ENCODE data around the gene FREM1. TPM values are rescaled to one million over a fixed set of nuclear protein-coding genes. Genes with fewer than 3 reads are reported as not detected.
"Not testable (repeated sequence)": the region's sequence is repeated elsewhere in the genome, so short reads cannot be mapped to it uniquely, and the experiment has no call there.

Gene FREM1
- total RNA-seq, 1 donor from 2014 or later: not detected

DNA sequence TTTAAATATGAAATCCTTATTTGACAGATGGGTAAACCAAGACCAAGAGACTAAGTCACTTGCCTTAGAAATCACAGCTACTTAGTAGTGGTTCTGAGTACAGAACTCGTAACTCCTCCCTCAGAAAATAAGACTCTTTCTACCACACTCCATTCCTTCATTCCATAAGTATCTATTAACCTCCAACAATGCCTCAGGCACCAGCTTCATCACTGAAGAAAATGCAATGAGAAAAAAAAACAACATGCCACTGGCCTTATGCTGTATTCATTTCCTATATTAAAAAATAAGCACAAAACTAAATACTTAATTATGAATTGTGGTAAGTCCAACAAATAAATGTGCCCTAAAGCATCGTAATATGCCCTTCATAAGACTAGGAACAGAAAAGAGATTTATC is 13.5 kb upstream of the FREM1 start:
- TF ChIP-seq, protein P1, sequence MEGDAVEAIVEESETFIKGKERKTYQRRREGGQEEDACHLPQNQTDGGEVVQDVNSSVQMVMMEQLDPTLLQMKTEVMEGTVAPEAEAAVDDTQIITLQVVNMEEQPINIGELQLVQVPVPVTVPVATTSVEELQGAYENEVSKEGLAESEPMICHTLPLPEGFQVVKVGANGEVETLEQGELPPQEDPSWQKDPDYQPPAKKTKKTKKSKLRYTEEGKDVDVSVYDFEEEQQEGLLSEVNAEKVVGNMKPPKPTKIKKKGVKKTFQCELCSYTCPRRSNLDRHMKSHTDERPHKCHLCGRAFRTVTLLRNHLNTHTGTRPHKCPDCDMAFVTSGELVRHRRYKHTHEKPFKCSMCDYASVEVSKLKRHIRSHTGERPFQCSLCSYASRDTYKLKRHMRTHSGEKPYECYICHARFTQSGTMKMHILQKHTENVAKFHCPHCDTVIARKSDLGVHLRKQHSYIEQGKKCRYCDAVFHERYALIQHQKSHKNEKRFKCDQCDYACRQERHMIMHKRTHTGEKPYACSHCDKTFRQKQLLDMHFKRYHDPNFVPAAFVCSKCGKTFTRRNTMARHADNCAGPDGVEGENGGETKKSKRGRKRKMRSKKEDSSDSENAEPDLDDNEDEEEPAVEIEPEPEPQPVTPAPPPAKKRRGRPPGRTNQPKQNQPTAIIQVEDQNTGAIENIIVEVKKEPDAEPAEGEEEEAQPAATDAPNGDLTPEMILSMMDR (IDR thresholded peaks at IDR 0.05; ENCODE audit: insufficient read depth, low read length, severe bottlenecking): no peak
- no peak overlapping the region for H3K4me3 ChIP-seq (ENCODE audit: low read depth, low read length)
- no peaks in the 10 kb centered on the region for H3K36me3 ChIP-seq (ENCODE audit: control insufficient read depth, insufficient read depth, low read length)
- DNase-seq (ENCODE audit: low read depth): no peak
- H3K27me3 ChIP-seq (ENCODE audit: control insufficient read depth, insufficient read depth, low read length): no peaks in the 10 kb centered on the region
- no peak for FAIRE-seq

DNA sequence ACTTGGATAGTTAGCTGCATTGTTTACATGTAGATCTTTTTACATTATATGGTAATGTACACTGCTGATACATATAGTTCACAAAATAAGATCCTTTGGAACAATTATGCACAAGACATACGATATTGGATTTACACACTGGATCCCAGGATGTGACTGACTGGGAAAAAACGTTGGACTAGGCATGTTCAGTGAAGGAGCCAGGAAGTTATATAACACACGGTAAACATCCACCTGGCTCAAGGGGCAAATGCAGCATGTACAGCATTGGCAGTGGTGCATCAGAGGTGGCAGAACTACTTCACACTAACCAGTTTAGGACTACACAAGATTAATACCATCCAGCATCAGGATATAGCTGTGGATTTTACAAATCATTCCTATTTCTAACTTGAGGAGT is 10.6 kb upstream of the FREM1 start:
- not testable (repeated sequence) for DNase-seq (ENCODE audit: low read depth); FAIRE-seq; H3K36me3 ChIP-seq (ENCODE audit: control insufficient read depth, insufficient read depth, low read length); H3K27me3 ChIP-seq (ENCODE audit: control insufficient read depth, insufficient read depth, low read length); H3K4me3 ChIP-seq (ENCODE audit: low read depth, low read length)

DNA sequence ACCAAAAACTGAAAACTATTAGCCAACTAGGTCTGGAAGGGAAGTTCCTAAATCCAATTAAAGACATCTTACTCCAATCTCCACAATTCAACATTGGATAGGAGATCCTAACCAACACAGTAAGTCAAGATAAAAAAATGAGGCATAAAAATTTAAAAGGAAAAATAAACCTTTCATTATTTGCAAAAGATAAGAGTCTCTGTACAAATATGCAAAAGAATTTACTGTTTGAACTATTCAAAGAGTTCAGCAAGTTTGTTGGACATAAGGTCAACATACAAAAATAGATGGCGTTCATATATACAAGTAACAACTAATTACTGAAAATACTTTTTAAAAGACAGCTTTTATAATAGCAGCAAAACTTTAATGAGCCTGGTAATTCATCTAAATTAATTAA is 3.1 kb upstream of the FREM1 start:
- Histone ChIP-seq H3K27me3 (ENCODE audit: control insufficient read depth, insufficient read depth, low read length) (peaks cover 4% of the 10 kb centered on the region), H3K4me3 (ENCODE audit: low read depth, low read length) (no peak overlapping the region), H3K36me3 (ENCODE audit: control insufficient read depth, insufficient read depth, low read length) (no peaks in the 10 kb centered on the region)
- no peak for FAIRE-seq
- DNase-seq (ENCODE audit: low read depth): no peak
- TF ChIP-seq, protein P1 (IDR thresholded peaks at IDR 0.05; ENCODE audit: insufficient read depth, low read length, severe bottlenecking): no peak

DNA sequence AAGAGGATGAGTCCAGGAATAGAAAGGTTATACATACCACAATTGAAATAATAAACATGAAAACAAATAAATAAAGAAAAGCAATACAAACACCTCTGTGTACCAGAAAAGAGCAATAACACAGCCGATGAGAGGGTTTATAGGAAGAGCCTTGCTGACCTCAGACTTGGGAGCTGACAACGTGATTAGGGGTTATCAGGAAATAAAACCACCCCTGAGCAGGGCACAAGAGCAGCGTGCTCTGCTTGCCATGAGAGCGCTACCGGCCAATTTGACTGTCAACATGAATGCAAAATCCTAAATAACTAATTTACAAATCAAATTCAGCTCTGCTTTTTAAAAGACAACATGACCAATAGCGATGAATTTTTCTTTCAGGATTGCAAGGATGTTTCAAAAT is 2.6 kb upstream of the FREM1 start:
- DNase-seq (ENCODE audit: low read depth) (no peak), FAIRE-seq (no peak)
- Histone ChIP-seq H3K36me3 (ENCODE audit: control insufficient read depth, insufficient read depth, low read length) (no peaks in the 10 kb centered on the region), H3K27me3 (ENCODE audit: control insufficient read depth, insufficient read depth, low read length) (peaks cover 4% of the 10 kb centered on the region), H3K4me3 (ENCODE audit: low read depth, low read length) (no peak overlapping the region)
- TF ChIP-seq, protein P1 (IDR thresholded peaks at IDR 0.05; ENCODE audit: insufficient read depth, low read length, severe bottlenecking): no peak

DNA sequence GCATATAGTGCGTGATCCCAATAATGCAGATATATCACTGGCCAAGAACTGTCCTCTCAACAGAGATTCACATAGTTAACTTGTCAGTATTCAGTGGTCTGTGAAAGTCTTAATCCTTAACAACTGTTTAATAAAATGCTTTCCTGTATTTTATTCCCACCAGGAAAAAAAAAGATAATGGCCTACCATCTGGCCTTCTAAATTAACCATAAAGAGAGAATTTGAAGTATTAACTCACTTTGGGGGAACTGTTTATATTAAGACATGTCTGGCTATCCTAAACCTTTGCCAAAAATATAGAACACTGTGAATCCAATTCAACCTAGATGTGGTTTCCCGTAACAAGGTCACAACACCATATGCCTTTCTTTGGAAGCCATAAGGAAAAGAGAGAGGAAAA is 818 bp upstream of the FREM1 start:
- no peaks in the 10 kb centered on the region for H3K36me3 ChIP-seq (ENCODE audit: control insufficient read depth, insufficient read depth, low read length)
- TF ChIP-seq, protein P1 (IDR thresholded peaks at IDR 0.05; ENCODE audit: insufficient read depth, low read length, severe bottlenecking): no peak
- peaks cover 4% of the 10 kb centered on the region for H3K27me3 ChIP-seq (ENCODE audit: control insufficient read depth, insufficient read depth, low read length)
- DNase-seq (ENCODE audit: low read depth) (no peak), FAIRE-seq (no peak)
- H3K4me3 ChIP-seq (ENCODE audit: low read depth, low read length): no peak overlapping the region

DNA sequence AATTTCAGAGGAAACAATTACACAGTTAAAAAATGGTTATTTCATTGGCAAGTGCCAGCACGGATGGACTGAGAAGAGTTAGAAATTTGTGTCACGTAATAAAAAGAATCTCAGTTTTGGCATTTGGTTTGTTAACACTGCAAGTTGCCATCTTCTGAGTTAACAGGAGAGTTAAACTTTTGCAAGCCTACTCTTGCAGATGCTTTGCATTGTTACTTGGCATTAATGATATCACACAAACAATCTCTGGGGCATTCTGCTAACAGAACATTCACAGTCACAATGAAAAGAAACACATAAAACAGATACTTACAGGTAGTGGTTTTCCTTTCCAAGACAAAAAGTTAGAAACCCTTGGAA is 647 bp downstream of the FREM1 start:
- Histone ChIP-seq H3K36me3 (ENCODE audit: control insufficient read depth, insufficient read depth, low read length) (no peaks in the 10 kb centered on the region), H3K27me3 (ENCODE audit: control insufficient read depth, insufficient read depth, low read length) (peaks cover 4% of the 10 kb centered on the region), H3K4me3 (ENCODE audit: low read depth, low read length) (no peak overlapping the region)
- DNase-seq (ENCODE audit: low read depth) (no peak), FAIRE-seq (no peak)
- TF ChIP-seq, protein P1 (IDR thresholded peaks at IDR 0.05; ENCODE audit: insufficient read depth, low read length, severe bottlenecking): no peak
